Prostate gland (tissue), 2 donors: ENCODE data around the gene NEDD4L.

Source experiments
- CTCF ChIP-seq, 4 experiments: fragments of 200-600 bp in 2 of 4; fragments of 450-650 bp in 2 of 4; sonication (generic) in 2 of 4; IDR thresholded peaks; 1 replicate in 3 of 4; 2 replicates in 1 of 4; pipeline ENCODE4 v1.5.1; 2016 to 2019; ENCODE audit warnings: antibody characterized with exemption in 4 of 4, mild to moderate bottlenecking in 2 of 4, moderate library complexity in 2 of 4
- POLR2A ChIP-seq: fragments of 450-650 bp; IDR thresholded peaks from one replicate; pipeline ENCODE4 v1.6.1; 2016; ENCODE audit warnings: antibody characterized with exemption, mild to moderate bottlenecking
- POLR2AphosphoS5 ChIP-seq: sonication (generic); formaldehyde crosslinking; IDR thresholded peaks from one replicate; pipeline ENCODE4 v1.6.1; 2017; ENCODE audit warnings: antibody characterized with exemption

GRCh38 chr18:58057291-58057965 is 13.4 kb downstream of the NEDD4L start:
- peak; percentile 38 for TF ChIP-seq POLR2AphosphoS5
- TF ChIP-seq CTCF (IDR thresholded peaks at IDR 0.05) = no peak
- no peak for TF ChIP-seq POLR2A
